Sigmoid colon (tissue), 4 donors: ENCODE data around the gene KLK7.

ENCODE experiments used
- CTCF ChIP-seq, 4 experiments: fragments of 450-650 bp in 3 of 4; fragments of 200-600 bp in 1 of 4; IDR thresholded peaks; one replicate each; pipeline ENCODE4 v1.5.1; 2016 to 2019; ENCODE audit warnings: antibody characterized with exemption in 4 of 4, mild to moderate bottlenecking in 3 of 4, moderate library complexity in 2 of 4
- POLR2A ChIP-seq, 2 donors: fragments of 450-650 bp; IDR thresholded peaks; one replicate each; pipeline ENCODE4 v1.6.1; 2016; ENCODE audit warnings: antibody characterized with exemption in 2 of 2, mild to moderate bottlenecking in 2 of 2, moderate library complexity in 2 of 2
- POLR2AphosphoS5 ChIP-seq, 4 donors: sonication (generic); formaldehyde crosslinking; IDR thresholded peaks; one replicate each; pipeline ENCODE4 v1.6.1; 2017; ENCODE audit warnings: antibody characterized with exemption in 4 of 4

- TF ChIP-seq CTCF (IDR thresholded peaks at IDR 0.05) (no peak), POLR2AphosphoS5 (IDR thresholded peaks at IDR 0.05) (no peak), POLR2A (IDR thresholded peaks at IDR 0.05) (no peak)
These were observed 15.6 kb downstream of the KLK7 start for GRCh38 chr19:50967929-50968715.
